ENCODE measurements around the gene TKFC. TPM values are rescaled to one million over a fixed set of nuclear protein-coding genes. Genes with fewer than 3 reads are reported as not detected.

The TKFC gene
- total and polyA plus RNA-seq, 9 of the 15 experiments (the other 6 are each of a cell fraction or from before 2014, with no cell fraction given), result 2.0 to 61.7 (median 28.5) TPM

GRCh38 chr11:61392981-61393595, 60.1 kb downstream of the TKFC start (continued):
- TF ChIP-seq THRA (IDR thresholded peaks at IDR 0.05) (no peak), ZZZ3 (IDR thresholded peaks at IDR 0.05) (no peak), SUPT5H (IDR thresholded peaks at IDR 0.05) (no peak), JUND (IDR thresholded peaks at IDR 0.05; ENCODE audit: borderline replicate concordance, low read depth, low read length) (no peak), JUND (tag; IDR thresholded peaks at IDR 0.05; ENCODE audit: borderline replicate concordance, low read depth, low read length) (no peak), ID3 (CRISPR knock-in tag; IDR thresholded peaks at IDR 0.05) (no peak), ID3 (tag; IDR thresholded peaks at IDR 0.05) (no peak), KAT7 (CRISPR knock-in tag; IDR thresholded peaks at IDR 0.05; ENCODE audit: borderline replicate concordance) (no peak)
- TF ChIP-seq, protein P1, sequence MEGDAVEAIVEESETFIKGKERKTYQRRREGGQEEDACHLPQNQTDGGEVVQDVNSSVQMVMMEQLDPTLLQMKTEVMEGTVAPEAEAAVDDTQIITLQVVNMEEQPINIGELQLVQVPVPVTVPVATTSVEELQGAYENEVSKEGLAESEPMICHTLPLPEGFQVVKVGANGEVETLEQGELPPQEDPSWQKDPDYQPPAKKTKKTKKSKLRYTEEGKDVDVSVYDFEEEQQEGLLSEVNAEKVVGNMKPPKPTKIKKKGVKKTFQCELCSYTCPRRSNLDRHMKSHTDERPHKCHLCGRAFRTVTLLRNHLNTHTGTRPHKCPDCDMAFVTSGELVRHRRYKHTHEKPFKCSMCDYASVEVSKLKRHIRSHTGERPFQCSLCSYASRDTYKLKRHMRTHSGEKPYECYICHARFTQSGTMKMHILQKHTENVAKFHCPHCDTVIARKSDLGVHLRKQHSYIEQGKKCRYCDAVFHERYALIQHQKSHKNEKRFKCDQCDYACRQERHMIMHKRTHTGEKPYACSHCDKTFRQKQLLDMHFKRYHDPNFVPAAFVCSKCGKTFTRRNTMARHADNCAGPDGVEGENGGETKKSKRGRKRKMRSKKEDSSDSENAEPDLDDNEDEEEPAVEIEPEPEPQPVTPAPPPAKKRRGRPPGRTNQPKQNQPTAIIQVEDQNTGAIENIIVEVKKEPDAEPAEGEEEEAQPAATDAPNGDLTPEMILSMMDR (IDR thresholded peaks at IDR 0.05 in 2 of 3, conservative IDR thresholded peaks at IDR 0.05 in 1 of 3; ENCODE audit: insufficient read depth in 2 of 3, low read depth in 1 of 3, low read length in 3 of 3), result peak; percentile 40 to 42 (median 42)
- TF ChIP-seq, protein P2, sequence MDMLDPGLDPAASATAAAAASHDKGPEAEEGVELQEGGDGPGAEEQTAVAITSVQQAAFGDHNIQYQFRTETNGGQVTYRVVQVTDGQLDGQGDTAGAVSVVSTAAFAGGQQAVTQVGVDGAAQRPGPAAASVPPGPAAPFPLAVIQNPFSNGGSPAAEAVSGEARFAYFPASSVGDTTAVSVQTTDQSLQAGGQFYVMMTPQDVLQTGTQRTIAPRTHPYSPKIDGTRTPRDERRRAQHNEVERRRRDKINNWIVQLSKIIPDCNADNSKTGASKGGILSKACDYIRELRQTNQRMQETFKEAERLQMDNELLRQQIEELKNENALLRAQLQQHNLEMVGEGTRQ (CRISPR knock-in tag; IDR thresholded peaks at IDR 0.05), result no peak

Other genes with a start within 250 kb of the TKFC start
Only the 7 nearest of the 14 such genes appear.
- gene PGA5, start 92.1 kb upstream of the TKFC start, total RNA-seq (2014; rRNA removed), result not detected in 2 replicates
- gene PGA5, start 92.1 kb upstream of the TKFC start, total RNA-seq (2014; rRNA removed; fragmentation: Illumina TruSeq; extraction: Trizol), result not detected in 2 replicates
- not detected in 2 replicates for gene PGA5, start 92.1 kb upstream of the TKFC start, total RNA-seq (2015; rRNA removed; fragmentation: Illumina TruSeq; extraction: Trizol)
- gene PGA5, start 92.1 kb upstream of the TKFC start, total RNA-seq (2021), result not detected in 2 replicates
- gene PGA5, start 92.1 kb upstream of the TKFC start, polyA plus RNA-seq (2011; rRNA removed), result not detected in 2 replicates
- gene PGA5, start 92.1 kb upstream of the TKFC start, polyA plus RNA-seq (2014; fragmentation: Illumina TruSeq; extraction: Trizol), result not detected in 2 replicates
- gene PGA5, start 92.1 kb upstream of the TKFC start, polyA plus RNA-seq (2014; fragmentation: Nextera tagmentation; extraction: Ambion mirVana), result not detected
- gene PGA5, start 92.1 kb upstream of the TKFC start, polyA plus RNA-seq (2014; rRNA removed), result not detected in 2 replicates
- 0.32 and 0.41 TPM in 2 replicates for gene VWCE, start 37.9 kb upstream of the TKFC start, total RNA-seq (2014; rRNA removed)
- 0.26 and 0.36 TPM in 2 replicates for gene VWCE, start 37.9 kb upstream of the TKFC start, total RNA-seq (2014; rRNA removed; fragmentation: Illumina TruSeq; extraction: Trizol)
- 0.38 and 0.65 TPM in 2 replicates for gene VWCE, start 37.9 kb upstream of the TKFC start, total RNA-seq (2015; rRNA removed; fragmentation: Illumina TruSeq; extraction: Trizol)
- 0.74 and 1.1 TPM in 2 replicates for gene VWCE, start 37.9 kb upstream of the TKFC start, total RNA-seq (2021)
- 0.60 and 0.89 TPM in 2 replicates for gene VWCE, start 37.9 kb upstream of the TKFC start, polyA plus RNA-seq (2011; rRNA removed)
- 0.48 and 0.67 TPM in 2 replicates for gene VWCE, start 37.9 kb upstream of the TKFC start, polyA plus RNA-seq (2014; fragmentation: Illumina TruSeq; extraction: Trizol)
- under 1 TPM in 1 of 2 experiments, not detected in 1; 0.06 TPM for gene VWCE, start 37.9 kb upstream of the TKFC start, polyA plus RNA-seq (2014; fragmentation: Nextera tagmentation; extraction: Ambion mirVana)
- gene VWCE, start 37.9 kb upstream of the TKFC start, polyA plus RNA-seq (2014; rRNA removed), result 0.86 and 1.6 TPM in 2 replicates
- gene DDB1, start 123 bp upstream of the TKFC start, total RNA-seq (2014; rRNA removed), result 273 and 325 TPM in 2 replicates
- gene DDB1, start 123 bp upstream of the TKFC start, total RNA-seq (2014; rRNA removed; fragmentation: Illumina TruSeq; extraction: Trizol), result 237 and 239 TPM in 2 replicates
- 250 and 251 TPM in 2 replicates for gene DDB1, start 123 bp upstream of the TKFC start, total RNA-seq (2015; rRNA removed; fragmentation: Illumina TruSeq; extraction: Trizol)
- gene DDB1, start 123 bp upstream of the TKFC start, total RNA-seq (2021), result 307 and 322 TPM in 2 replicates
- gene DDB1, start 123 bp upstream of the TKFC start, polyA plus RNA-seq (2011; rRNA removed), result 290 and 343 TPM in 2 replicates
- 259 and 266 TPM in 2 replicates for gene DDB1, start 123 bp upstream of the TKFC start, polyA plus RNA-seq (2014; fragmentation: Illumina TruSeq; extraction: Trizol)
- gene DDB1, start 123 bp upstream of the TKFC start, polyA plus RNA-seq (2014; fragmentation: Nextera tagmentation; extraction: Ambion mirVana), result 100 to 1,000 TPM; 172 to 361 TPM
- gene DDB1, start 123 bp upstream of the TKFC start, polyA plus RNA-seq (2014; rRNA removed), result 201 and 224 TPM in 2 replicates
- 29.2 and 42.5 TPM in 2 replicates for gene CYB561A3, start 28.7 kb downstream of the TKFC start, total RNA-seq (2014; rRNA removed)
- gene CYB561A3, start 28.7 kb downstream of the TKFC start, total RNA-seq (2014; rRNA removed; fragmentation: Illumina TruSeq; extraction: Trizol), result 24.9 and 30.4 TPM in 2 replicates
- gene CYB561A3, start 28.7 kb downstream of the TKFC start, total RNA-seq (2015; rRNA removed; fragmentation: Illumina TruSeq; extraction: Trizol), result 36.9 and 37.6 TPM in 2 replicates
- 59.9 and 70.2 TPM in 2 replicates for gene CYB561A3, start 28.7 kb downstream of the TKFC start, total RNA-seq (2021)
- gene CYB561A3, start 28.7 kb downstream of the TKFC start, polyA plus RNA-seq (2011; rRNA removed), result 37.9 and 56.1 TPM in 2 replicates
- gene CYB561A3, start 28.7 kb downstream of the TKFC start, polyA plus RNA-seq (2014; fragmentation: Illumina TruSeq; extraction: Trizol), result 70.2 and 78.9 TPM in 2 replicates
- gene CYB561A3, start 28.7 kb downstream of the TKFC start, polyA plus RNA-seq (2014; fragmentation: Nextera tagmentation; extraction: Ambion mirVana), result 10 to 100 TPM; 30.1 to 44.3 TPM
- gene CYB561A3, start 28.7 kb downstream of the TKFC start, polyA plus RNA-seq (2014; rRNA removed), result 43.0 and 46.7 TPM in 2 replicates
- 23.2 and 26.4 TPM in 2 replicates for gene TMEM138, start 29.1 kb downstream of the TKFC start, total RNA-seq (2014; rRNA removed)
- gene TMEM138, start 29.1 kb downstream of the TKFC start, total RNA-seq (2014; rRNA removed; fragmentation: Illumina TruSeq; extraction: Trizol), result 55.8 and 58.0 TPM in 2 replicates
- gene TMEM138, start 29.1 kb downstream of the TKFC start, total RNA-seq (2015; rRNA removed; fragmentation: Illumina TruSeq; extraction: Trizol), result 63.1 and 63.3 TPM in 2 replicates
- gene TMEM138, start 29.1 kb downstream of the TKFC start, total RNA-seq (2021), result 56.2 and 70.1 TPM in 2 replicates
- gene TMEM138, start 29.1 kb downstream of the TKFC start, polyA plus RNA-seq (2011; rRNA removed), result 150 and 168 TPM in 2 replicates
- gene TMEM138, start 29.1 kb downstream of the TKFC start, polyA plus RNA-seq (2014; fragmentation: Illumina TruSeq; extraction: Trizol), result 102 and 109 TPM in 2 replicates
- gene TMEM138, start 29.1 kb downstream of the TKFC start, polyA plus RNA-seq (2014; fragmentation: Nextera tagmentation; extraction: Ambion mirVana), result 100 to 1,000 TPM; 127 to 146 TPM
- gene TMEM138, start 29.1 kb downstream of the TKFC start, polyA plus RNA-seq (2014; rRNA removed), result 62.7 and 86.7 TPM in 2 replicates
- 4.9 and 7.1 TPM in 2 replicates for gene TMEM216, start 59.4 kb downstream of the TKFC start, total RNA-seq (2014; rRNA removed)
- gene TMEM216, start 59.4 kb downstream of the TKFC start, total RNA-seq (2014; rRNA removed; fragmentation: Illumina TruSeq; extraction: Trizol), result 7.0 and 8.2 TPM in 2 replicates
- 8.0 and 8.3 TPM in 2 replicates for gene TMEM216, start 59.4 kb downstream of the TKFC start, total RNA-seq (2015; rRNA removed; fragmentation: Illumina TruSeq; extraction: Trizol)
- gene TMEM216, start 59.4 kb downstream of the TKFC start, total RNA-seq (2021), result 6.0 and 6.4 TPM in 2 replicates
- gene TMEM216, start 59.4 kb downstream of the TKFC start, polyA plus RNA-seq (2011; rRNA removed), result 22.1 and 22.5 TPM in 2 replicates
- 11.8 and 12.4 TPM in 2 replicates for gene TMEM216, start 59.4 kb downstream of the TKFC start, polyA plus RNA-seq (2014; fragmentation: Illumina TruSeq; extraction: Trizol)
- gene TMEM216, start 59.4 kb downstream of the TKFC start, polyA plus RNA-seq (2014; fragmentation: Nextera tagmentation; extraction: Ambion mirVana), result 10 to 100 TPM; 22.9 to 25.2 TPM
- 8.8 and 11.3 TPM in 2 replicates for gene TMEM216, start 59.4 kb downstream of the TKFC start, polyA plus RNA-seq (2014; rRNA removed)
- 24.3 and 24.8 TPM in 2 replicates for gene CPSF7, start 96.7 kb downstream of the TKFC start, total RNA-seq (2014; rRNA removed)
- 45.1 and 45.5 TPM in 2 replicates for gene CPSF7, start 96.7 kb downstream of the TKFC start, total RNA-seq (2014; rRNA removed; fragmentation: Illumina TruSeq; extraction: Trizol)
- gene CPSF7, start 96.7 kb downstream of the TKFC start, total RNA-seq (2015; rRNA removed; fragmentation: Illumina TruSeq; extraction: Trizol), result 43.9 and 44.1 TPM in 2 replicates
- 82.9 and 84.6 TPM in 2 replicates for gene CPSF7, start 96.7 kb downstream of the TKFC start, total RNA-seq (2021)
- gene CPSF7, start 96.7 kb downstream of the TKFC start, polyA plus RNA-seq (2011; rRNA removed), result 37.5 and 60.4 TPM in 2 replicates
- 89.1 and 104 TPM in 2 replicates for gene CPSF7, start 96.7 kb downstream of the TKFC start, polyA plus RNA-seq (2014; fragmentation: Illumina TruSeq; extraction: Trizol)
- gene CPSF7, start 96.7 kb downstream of the TKFC start, polyA plus RNA-seq (2014; fragmentation: Nextera tagmentation; extraction: Ambion mirVana), result 10 to 100 TPM; 14.8 to 46.8 TPM
- 42.4 and 45.7 TPM in 2 replicates for gene CPSF7, start 96.7 kb downstream of the TKFC start, polyA plus RNA-seq (2014; rRNA removed)

All from K562 (cell line).